Measurements from ENCODE around the gene ELK4.

The ELK4 gene

DNA sequence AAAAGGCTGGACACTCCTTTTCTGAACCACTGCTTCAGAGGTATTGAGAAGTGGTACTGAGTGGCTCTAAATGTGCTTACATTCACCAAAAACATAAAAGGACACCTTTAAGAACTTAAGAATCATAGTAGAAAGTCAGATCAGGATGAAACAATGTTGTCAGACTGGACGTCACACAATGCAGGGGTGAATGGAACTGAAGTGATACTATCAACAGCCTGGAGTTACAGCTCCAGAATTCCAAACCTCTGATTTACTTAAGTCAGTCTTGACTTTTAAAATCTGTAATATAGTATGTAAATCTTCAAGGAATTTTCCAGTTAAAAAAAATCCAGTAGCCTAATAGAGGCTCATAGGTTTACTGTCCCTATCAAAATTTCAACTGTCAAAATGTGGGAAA, 19.3 kb downstream of the ELK4 start:
- Histone ChIP-seq H3K27me3 (ENCODE audit: insufficient read depth, low read depth, severe bottlenecking) (no peaks in the 10 kb centered on the region), H3K4me3 (ENCODE audit: low read depth, low read length) (no peak overlapping the region), H3K36me3 (peaks cover 64% of the 10 kb centered on the region), H3K27ac (no peak overlapping the region), H3K9me3 (ENCODE audit: severe bottlenecking) (no peaks in the 10 kb centered on the region)
- TF ChIP-seq, protein P1, sequence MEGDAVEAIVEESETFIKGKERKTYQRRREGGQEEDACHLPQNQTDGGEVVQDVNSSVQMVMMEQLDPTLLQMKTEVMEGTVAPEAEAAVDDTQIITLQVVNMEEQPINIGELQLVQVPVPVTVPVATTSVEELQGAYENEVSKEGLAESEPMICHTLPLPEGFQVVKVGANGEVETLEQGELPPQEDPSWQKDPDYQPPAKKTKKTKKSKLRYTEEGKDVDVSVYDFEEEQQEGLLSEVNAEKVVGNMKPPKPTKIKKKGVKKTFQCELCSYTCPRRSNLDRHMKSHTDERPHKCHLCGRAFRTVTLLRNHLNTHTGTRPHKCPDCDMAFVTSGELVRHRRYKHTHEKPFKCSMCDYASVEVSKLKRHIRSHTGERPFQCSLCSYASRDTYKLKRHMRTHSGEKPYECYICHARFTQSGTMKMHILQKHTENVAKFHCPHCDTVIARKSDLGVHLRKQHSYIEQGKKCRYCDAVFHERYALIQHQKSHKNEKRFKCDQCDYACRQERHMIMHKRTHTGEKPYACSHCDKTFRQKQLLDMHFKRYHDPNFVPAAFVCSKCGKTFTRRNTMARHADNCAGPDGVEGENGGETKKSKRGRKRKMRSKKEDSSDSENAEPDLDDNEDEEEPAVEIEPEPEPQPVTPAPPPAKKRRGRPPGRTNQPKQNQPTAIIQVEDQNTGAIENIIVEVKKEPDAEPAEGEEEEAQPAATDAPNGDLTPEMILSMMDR (IDR thresholded peaks at IDR 0.05; ENCODE audit: low read depth, low read length): no peak
- no peak for DNase-seq

DNA sequence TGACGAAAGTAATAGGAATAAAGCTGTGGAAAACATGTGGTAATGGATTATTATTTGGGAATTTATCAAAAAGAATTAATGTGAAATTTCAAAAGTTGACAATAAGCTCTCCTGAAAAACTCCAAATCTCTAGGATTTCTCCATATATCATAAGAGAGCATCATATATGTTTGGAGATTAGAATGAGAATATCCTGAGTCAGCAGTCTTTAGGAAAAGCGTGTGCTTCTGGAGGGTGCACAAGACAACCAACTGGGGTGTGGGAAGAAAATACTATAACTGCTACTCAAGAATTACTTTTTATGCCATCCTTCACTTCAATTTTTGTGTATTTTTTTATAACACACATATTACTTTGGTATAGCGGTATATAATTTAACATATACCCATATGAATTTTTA, 19.7 kb downstream of the ELK4 start:
- TF ChIP-seq, protein P1 (IDR thresholded peaks at IDR 0.05; ENCODE audit: low read depth, low read length): no peak
- Histone ChIP-seq H3K27ac (no peak overlapping the region), H3K9me3 (ENCODE audit: severe bottlenecking) (no peaks in the 10 kb centered on the region), H3K36me3 (peaks cover 60% of the 10 kb centered on the region), H3K27me3 (ENCODE audit: insufficient read depth, low read depth, severe bottlenecking) (no peaks in the 10 kb centered on the region), H3K4me3 (ENCODE audit: low read depth, low read length) (no peak overlapping the region)
- DNase-seq: no peak

DNA sequence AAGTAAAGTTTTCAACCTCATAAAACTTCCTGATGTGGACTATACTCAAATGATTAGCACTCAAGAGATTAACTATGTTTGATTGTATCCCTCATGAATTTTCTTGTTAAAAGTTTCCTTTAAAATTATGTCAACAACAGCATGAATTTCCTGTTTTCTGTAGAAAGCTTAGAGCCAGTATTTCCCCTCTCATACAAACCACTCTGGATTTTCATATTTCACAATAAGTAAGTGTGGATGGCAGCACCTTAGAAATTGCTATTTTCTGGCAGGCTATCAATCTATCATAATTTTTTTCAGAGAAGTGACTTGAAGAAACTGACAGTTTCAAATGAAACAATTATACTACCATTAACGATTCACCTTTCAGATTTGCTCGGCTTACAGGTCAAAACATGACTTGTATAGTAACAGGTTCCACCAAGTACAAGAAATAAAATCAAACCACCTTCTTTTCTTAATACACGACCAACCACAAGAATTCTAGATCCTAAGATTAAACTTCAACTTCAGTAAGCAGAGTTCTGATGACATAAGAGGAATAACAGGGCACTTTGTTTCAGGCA, 20.8 kb downstream of the ELK4 start:
- Histone ChIP-seq H3K9me3 (ENCODE audit: severe bottlenecking) (no peaks in the 10 kb centered on the region), H3K36me3 (peaks cover 48% of the 10 kb centered on the region), H3K27ac (no peak overlapping the region), H3K27me3 (ENCODE audit: insufficient read depth, low read depth, severe bottlenecking) (no peaks in the 10 kb centered on the region), H3K4me3 (ENCODE audit: low read depth, low read length) (no peak overlapping the region)
- DNase-seq: no peak
- TF ChIP-seq, protein P1 (IDR thresholded peaks at IDR 0.05; ENCODE audit: low read depth, low read length): no peak

DNA sequence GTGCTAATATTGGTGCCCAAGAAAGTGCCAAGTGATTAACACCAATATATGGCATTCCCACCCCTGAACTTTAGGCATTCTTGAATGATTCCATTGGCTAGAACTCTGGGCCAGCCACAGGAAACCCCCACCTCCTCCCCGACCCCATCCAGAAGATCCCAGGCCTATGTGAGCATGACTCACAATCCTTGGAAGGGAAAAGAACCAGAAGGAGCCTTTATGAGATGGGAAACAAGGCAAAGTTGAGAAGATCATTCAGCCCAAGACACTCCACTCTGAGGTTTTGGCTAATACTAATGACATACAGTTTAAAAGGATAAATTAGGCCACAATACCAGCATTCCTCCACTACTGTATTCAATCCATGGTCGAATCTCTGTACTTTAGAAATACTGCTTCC, 21.8 kb downstream of the ELK4 start:
- Histone ChIP-seq H3K9me3 (ENCODE audit: severe bottlenecking) (no peaks in the 10 kb centered on the region), H3K27ac (no peak overlapping the region), H3K27me3 (ENCODE audit: insufficient read depth, low read depth, severe bottlenecking) (no peaks in the 10 kb centered on the region), H3K36me3 (peaks cover 41% of the 10 kb centered on the region), H3K4me3 (ENCODE audit: low read depth, low read length) (no peak overlapping the region)
- TF ChIP-seq, protein P1 (IDR thresholded peaks at IDR 0.05; ENCODE audit: low read depth, low read length): no peak
- DNase-seq: no peak

DNA sequence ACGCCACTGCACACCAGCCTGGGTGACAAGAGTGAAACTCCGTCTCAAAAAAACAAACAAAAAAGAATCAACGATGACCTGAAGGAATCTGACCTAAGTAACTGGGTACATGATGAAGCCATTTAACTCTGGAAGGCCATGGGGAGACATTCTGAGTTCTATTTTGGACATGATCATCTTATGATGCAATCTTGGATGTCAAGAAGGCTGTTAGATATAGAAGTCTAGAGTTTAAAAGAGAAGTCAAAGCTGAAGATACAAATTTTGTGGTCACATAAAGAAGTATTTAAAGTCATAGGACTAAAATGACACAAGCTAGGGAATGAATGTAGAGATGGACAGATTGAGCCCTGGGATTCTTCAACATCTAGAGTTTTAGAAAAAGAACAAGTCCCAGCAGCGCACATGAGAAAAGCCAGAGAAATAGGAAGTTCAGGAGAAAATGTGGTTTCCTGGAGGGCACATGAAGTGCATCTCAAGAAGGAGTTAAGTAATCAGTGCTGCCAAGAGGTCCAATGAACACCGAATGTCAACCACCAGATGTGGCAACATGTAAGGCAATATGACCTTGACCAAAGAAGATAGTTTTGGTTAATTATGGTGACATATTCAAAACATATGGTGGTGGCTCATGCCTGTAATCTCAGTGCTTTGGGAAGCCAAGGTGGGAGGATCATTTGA, 26.8 kb downstream of the ELK4 start:
- no peaks in the 10 kb centered on the region for H3K27me3 ChIP-seq (ENCODE audit: insufficient read depth, low read depth, severe bottlenecking)
- no peak overlapping the region for H3K27ac ChIP-seq
- no peak overlapping the region for H3K4me3 ChIP-seq (ENCODE audit: low read depth, low read length)
- TF ChIP-seq, protein P1 (IDR thresholded peaks at IDR 0.05; ENCODE audit: low read depth, low read length): no peak
- DNase-seq: no peak
- no peaks in the 10 kb centered on the region for H3K9me3 ChIP-seq (ENCODE audit: severe bottlenecking)
- peaks cover 12% of the 10 kb centered on the region for H3K36me3 ChIP-seq

DNA sequence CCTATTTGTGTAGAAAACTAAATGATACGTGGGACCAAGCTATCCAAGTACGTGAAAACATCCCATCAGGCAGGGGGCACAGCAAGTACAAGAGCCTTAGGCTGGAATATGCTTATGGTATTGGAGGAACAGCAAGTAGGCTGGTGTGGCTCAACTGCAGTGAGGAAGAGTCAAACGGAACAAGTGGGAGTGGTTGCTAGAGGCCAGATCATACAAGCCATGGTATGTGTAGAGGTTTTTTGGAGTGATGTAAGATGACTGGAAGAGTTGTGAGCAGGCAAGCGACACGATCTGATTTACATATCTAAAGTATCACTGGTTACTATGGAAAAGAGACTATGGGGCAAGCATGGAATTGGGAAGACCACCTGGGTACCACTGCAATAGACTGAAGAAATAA, 27.8 kb downstream of the ELK4 start:
- Histone ChIP-seq H3K27me3 (ENCODE audit: insufficient read depth, low read depth, severe bottlenecking) (no peaks in the 10 kb centered on the region), H3K9me3 (ENCODE audit: severe bottlenecking) (no peaks in the 10 kb centered on the region), H3K36me3 (peaks cover 13% of the 10 kb centered on the region), H3K27ac (no peak overlapping the region), H3K4me3 (ENCODE audit: low read depth, low read length) (no peak overlapping the region)
- DNase-seq: no peak
- TF ChIP-seq, protein P1 (IDR thresholded peaks at IDR 0.05; ENCODE audit: low read depth, low read length): no peak
